Smooth muscle cell (in vitro differentiated cells): Measurements from ENCODE around the gene LRRC63. TPM values are rescaled to one million over a fixed set of nuclear protein-coding genes. Genes with fewer than 3 reads are reported as not detected.

ENCODE experiments used
- DNase-seq: peaks from one replicate; lab custom pipeline; 2025; ENCODE audit not compliant: unreplicated experiment; lab: John Stamatoyannopoulos, UW
- H2AFZ ChIP-seq: fragments of 200-600 bp; sonication (generic); 2 replicates; pipeline ENCODE4 v1.6.0; 2016; ENCODE audit warnings: antibody characterized with exemption, low read depth, mild to moderate bottlenecking
- H3F3A ChIP-seq: fragments of 200-600 bp; sonication (generic); 2 replicates; pipeline ENCODE4 v1.6.0; 2017; ENCODE audit warnings: antibody characterized with exemption, low read depth
- H3K27ac ChIP-seq: fragments of 200-600 bp; sonication (generic); 2 replicates; pipeline ENCODE4 v1.5.1; 2016; ENCODE audit warnings: low read depth, mild to moderate bottlenecking
- H3K27me3 ChIP-seq: fragments of 200-600 bp; sonication (generic); 2 replicates; pipeline ENCODE4 v1.6.1; 2016; ENCODE audit warnings: low read depth, mild to moderate bottlenecking
- H3K36me3 ChIP-seq: fragments of 200-600 bp; sonication (generic); 2 replicates; pipeline ENCODE4 v1.5.1; 2016; ENCODE audit warnings: low read depth
- H3K4me1 ChIP-seq: fragments of 200-600 bp; sonication (generic); 2 replicates; pipeline ENCODE4 v1.5.1; 2016; ENCODE audit warnings: low read depth
- H3K4me2 ChIP-seq: fragments of 200-600 bp; sonication (generic); 2 replicates; pipeline ENCODE4 v1.6.0; 2016; ENCODE audit warnings: mild to moderate bottlenecking
- H3K4me3 ChIP-seq: fragments of 200-600 bp; sonication (generic); 2 replicates; pipeline ENCODE4 v1.5.1; 2016; ENCODE audit warnings: mild to moderate bottlenecking
- H3K79me2 ChIP-seq: fragments of 200-600 bp; sonication (generic); 2 replicates; pipeline ENCODE4 v1.6.0; 2016; ENCODE audit warnings: low read depth, mild to moderate bottlenecking
- H3K9ac ChIP-seq: fragments of 200-600 bp; sonication (generic); 2 replicates; pipeline ENCODE4 v1.6.0; 2016; ENCODE audit warnings: low read depth
- H3K9me3 ChIP-seq: fragments of 200-600 bp; sonication (generic); replicated peaks from 2 replicates; pipeline ENCODE4 v1.5.1; 2016; ENCODE audit warnings: low read depth
- H4K20me1 ChIP-seq: fragments of 200-600 bp; sonication (generic); 2 replicates; pipeline ENCODE4 v1.6.0; 2016; ENCODE audit warnings: low read depth
- CTCF ChIP-seq: fragments of 200-600 bp; sonication (generic); IDR thresholded peaks from 2 replicates; pipeline ENCODE4 v1.5.1; 2017; ENCODE audit warnings: borderline replicate concordance, mild to moderate bottlenecking, antibody characterized with exemption; ENCODE audit not compliant: insufficient read depth, poor library complexity, severe bottlenecking
- WGBS: methylation state at CpG from one replicate; pipeline ENCODE4 v1.1.7; 2016; ENCODE audit warnings: low lambda C conversion rate; 5-methylcytosine and 5-hydroxymethylcytosine counted together
- polyA plus RNA-seq: library from polyadenylated mRNA; unstranded; fragments of >200 nt; fragmentation: Nextera tagmentation; extraction: Ambion mirVana; gene quantifications from 2 replicates; pipeline ENCODE4 v1.2.1, GENCODE V29; 2016
- small RNA-seq: library from RNA; depleted of rRNA; stranded (forward); fragments of <200 nt; gene quantifications from one replicate; pipeline ENCODE3, GENCODE V24; 2014
- total RNA-seq: library from RNA; depleted of rRNA; stranded (reverse); fragments of >200 nt; gene quantifications from 2 replicates; pipeline ENCODE4 v1.2.3, GENCODE V29; 2014

LRRC63 gene
- total and polyA plus RNA-seq, 2 experiments from 2014 or later = 0.16 TPM; not detected in 1

DNA sequence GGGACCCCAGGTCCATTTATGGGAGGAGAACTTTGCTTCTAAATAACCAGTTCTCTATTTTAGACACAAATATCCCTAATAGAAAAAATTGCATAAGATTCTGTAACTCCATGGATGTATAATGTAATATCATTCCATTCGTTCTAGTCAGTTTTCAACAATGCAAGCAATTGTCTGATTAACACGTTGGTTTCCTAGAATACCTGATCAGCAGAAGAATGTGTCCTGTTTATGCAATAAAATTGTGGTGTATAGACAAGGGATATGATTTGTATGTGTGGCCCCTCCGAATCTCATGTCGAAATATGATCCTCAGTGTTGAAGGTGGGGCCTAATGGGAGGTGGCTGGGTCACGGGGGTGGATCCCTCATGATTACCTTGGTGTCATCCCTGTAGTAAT, 113.2 kb downstream of the LRRC63 start:
- Histone ChIP-seq H3K9me3 (no peaks in the 10 kb centered on the region), H3K79me2 (no peaks in the 10 kb centered on the region), H3K27ac (no peak overlapping the region), H2AFZ (no peak overlapping the region), H3K9ac (no peak overlapping the region), H3F3A (no peaks in the 10 kb centered on the region), H3K27me3 (no peaks in the 10 kb centered on the region), H4K20me1 (no peaks in the 10 kb centered on the region), H3K4me2 (no peak overlapping the region), H3K4me1 (no peaks in the 10 kb centered on the region), H3K36me3 (no peaks in the 10 kb centered on the region), H3K4me3 (no peak overlapping the region)
- no peak for TF ChIP-seq CTCF
- 89% methylated on average over 5 of the region's 5 CpGs for WGBS
- DNase-seq = no peak

Small RNA genes lying within 50 kb of the gene (small RNA-seq; reads per million reads assigned to genes)
- gene RN7SKP5 (not detected), gene RN7SL288P (not detected)

Other genes starting within 250 kb of the LRRC63 start
- gene ZC3H13, start 159.2 kb upstream of the LRRC63 start, total RNA-seq = 20.4 and 21.6 TPM in 2 replicates
- gene ZC3H13, start 159.2 kb upstream of the LRRC63 start, polyA plus RNA-seq = 37.7 and 41.9 TPM in 2 replicates
- gene CPB2, start 106.9 kb upstream of the LRRC63 start, total RNA-seq = not detected in 2 replicates
- 0.09 TPM in 1 of 2 replicates, not detected in the other for gene CPB2, start 106.9 kb upstream of the LRRC63 start, polyA plus RNA-seq
- 38.7 and 62.4 TPM in 2 replicates for gene LCP1, start 29.8 kb upstream of the LRRC63 start, total RNA-seq
- gene LCP1, start 29.8 kb upstream of the LRRC63 start, polyA plus RNA-seq = 7.6 and 29.1 TPM in 2 replicates
- gene RUBCNL, start 175.3 kb downstream of the LRRC63 start, total RNA-seq = 0.18 and 0.49 TPM in 2 replicates
- gene RUBCNL, start 175.3 kb downstream of the LRRC63 start, polyA plus RNA-seq = 0.40 TPM in 1 of 2 replicates, not detected in the other